SK-N-SH treated with all-trans-retinoic acid at 6 μM for 48 hours (cell line): Measurements from ENCODE around the gene OLR1.

ENCODE experiments used
- ATAC-seq: fragments of 200-7000 bp; cut with Tn5 transposase; 3 replicates; pipeline ENCODE4 v1.9.1; 2020; ENCODE audit warnings: mild to moderate bottlenecking, moderate library complexity
- ARNTL ChIP-seq: fragments of 450-650 bp; formaldehyde crosslinking; IDR thresholded peaks from 2 replicates; pipeline ENCODE4 v1.5.0; 2020; ENCODE audit warnings: low read depth, mild to moderate bottlenecking, moderate library complexity, borderline replicate concordance
- BACH2 ChIP-seq: fragments of 250-450 bp; sonication (Bioruptor Pico); IDR thresholded peaks from 2 replicates; pipeline ENCODE4 v1.9.0; 2021; ENCODE audit warnings: mild to moderate bottlenecking, borderline replicate concordance
- CSDC2 ChIP-seq: fragments of 250-450 bp; sonication (Bioruptor Pico); IDR thresholded peaks from 2 replicates; pipeline ENCODE4 v1.5.0; 2020; ENCODE audit warnings: mild to moderate bottlenecking, moderate library complexity
- CSRNP3 ChIP-seq: fragments of 250-450 bp; sonication (Bioruptor Pico); IDR thresholded peaks from 2 replicates; pipeline ENCODE4 v1.5.1; 2021; ENCODE audit warnings: mild to moderate bottlenecking, moderate library complexity
- ESRRG ChIP-seq: fragments of 250-450 bp; sonication (Bioruptor Pico); IDR thresholded peaks from 2 replicates; pipeline ENCODE4 v1.6.1; 2021; ENCODE audit warnings: mild to moderate bottlenecking
- GLIS3 ChIP-seq: fragments of 250-450 bp; sonication (Bioruptor Pico); IDR thresholded peaks from 2 replicates; pipeline ENCODE4 v1.5.0; 2020; ENCODE audit warnings: mild to moderate bottlenecking, moderate library complexity
- ISL1 ChIP-seq: fragments of 250-450 bp; sonication (Bioruptor Pico); IDR thresholded peaks from 2 replicates; pipeline ENCODE4 v2.1.2; 2022; ENCODE audit warnings: mild to moderate bottlenecking, moderate library complexity
- OSR1 ChIP-seq: fragments of 250-450 bp; sonication (Bioruptor Pico); IDR thresholded peaks from 2 replicates; pipeline ENCODE4 v1.8.0; 2022; ENCODE audit warnings: moderate library complexity, mild to moderate bottlenecking, inconsistent platforms
- PATZ1 ChIP-seq: fragments of 250-450 bp; sonication (Bioruptor Pico); IDR thresholded peaks from 2 replicates; pipeline ENCODE4 v1.8.0; 2020; ENCODE audit warnings: mild to moderate bottlenecking, moderate library complexity, borderline replicate concordance
- PPARA ChIP-seq: fragments of 250-450 bp; sonication (Bioruptor Pico); IDR thresholded peaks from 2 replicates; pipeline ENCODE4 v1.5.0; 2020; ENCODE audit warnings: mild to moderate bottlenecking, borderline replicate concordance
- RARB ChIP-seq: fragments of 250-450 bp; sonication (Bioruptor Pico); IDR thresholded peaks from 2 replicates; pipeline ENCODE4 v1.8.0; 2021; ENCODE audit warnings: mild to moderate bottlenecking, moderate library complexity
- TCF4 ChIP-seq: fragments of 250-450 bp; sonication (Bioruptor Pico); IDR thresholded peaks from 2 replicates; pipeline ENCODE4 v1.8.0; 2021; ENCODE audit warnings: mild to moderate bottlenecking, moderate library complexity, borderline replicate concordance
- TSHZ2 ChIP-seq: fragments of 250-450 bp; sonication (Bioruptor Pico); IDR thresholded peaks from 2 replicates; pipeline ENCODE4 v1.5.0; 2020; ENCODE audit warnings: mild to moderate bottlenecking, moderate library complexity
- ZC3H10 ChIP-seq: fragments of 250-450 bp; sonication (Bioruptor Pico); IDR thresholded peaks from 2 replicates; pipeline ENCODE4 v1.5.1; 2021; ENCODE audit warnings: mild to moderate bottlenecking, moderate library complexity
- ZFP3 ChIP-seq: fragments of 250-450 bp; sonication (Bioruptor Pico); IDR thresholded peaks from 2 replicates; pipeline ENCODE4 v1.5.0; 2020; ENCODE audit warnings: mild to moderate bottlenecking, moderate library complexity
- ZFP30 ChIP-seq: fragments of 450-650 bp; formaldehyde crosslinking; IDR thresholded peaks from 2 replicates; pipeline ENCODE4 v1.5.0; 2022; ENCODE audit warnings: mild to moderate bottlenecking, moderate library complexity
- ZNF565 ChIP-seq: fragments of 450-650 bp; formaldehyde crosslinking; conservative IDR thresholded peaks from 2 replicates; pipeline ENCODE4 v1.5.0; 2020; ENCODE audit warnings: low read depth, mild to moderate bottlenecking, moderate library complexity
- ZNF70 ChIP-seq: fragments of 450-650 bp; formaldehyde crosslinking; IDR thresholded peaks from 2 replicates; pipeline ENCODE4 v1.5.0; 2020; ENCODE audit warnings: mild to moderate bottlenecking, moderate library complexity
- ZNF8 ChIP-seq: fragments of 450-650 bp; formaldehyde crosslinking; IDR thresholded peaks from 2 replicates; pipeline ENCODE4 v1.5.0; 2020; ENCODE audit warnings: mild to moderate bottlenecking, moderate library complexity
- TF ChIP-seq, protein P1 (sequence below): fragments of 250-450 bp; sonication (Bioruptor Pico); IDR thresholded peaks from 2 replicates; pipeline ENCODE4 v1.8.0; 2021; ENCODE audit warnings: low read depth, mild to moderate bottlenecking, moderate library complexity, borderline replicate concordance
- TF ChIP-seq, protein P2 (sequence below): fragments of 250-450 bp; sonication (Bioruptor Pico); IDR thresholded peaks from 2 replicates; pipeline ENCODE4 v1.5.1; 2020; ENCODE audit warnings: low read depth, mild to moderate bottlenecking, moderate library complexity

OLR1 gene

GRCh38 chr12:10155966-10156365 lies 16.0 kb downstream of the OLR1 start (continued):
- TF ChIP-seq ZFP30 (CRISPR knock-in tag) (no peak), ZFP3 (CRISPR knock-in tag) (no peak)

GRCh38 chr12:10154145-10154496 lies 17.8 kb downstream of the OLR1 start:
- ATAC-seq = peak; percentile 27; the same call in 2 of the 3 replicates

GRCh38 chr12:10153271-10154144 lies 18.4 kb downstream of the OLR1 start:
- ATAC-seq = peak; percentile 96
- TF ChIP-seq OSR1 (no peak), CSDC2 (CRISPR knock-in tag) (no peak), ZNF8 (CRISPR knock-in tag) (no peak), ESRRG (CRISPR knock-in tag) (no peak), GLIS3 (CRISPR knock-in tag) (no peak), BACH2 (no peak), ZC3H10 (CRISPR knock-in tag) (no peak), RARB (CRISPR knock-in tag) (no peak), ARNTL (CRISPR knock-in tag) (no peak), ISL1 (CRISPR knock-in tag) (no peak)
- TF ChIP-seq, protein P1, sequence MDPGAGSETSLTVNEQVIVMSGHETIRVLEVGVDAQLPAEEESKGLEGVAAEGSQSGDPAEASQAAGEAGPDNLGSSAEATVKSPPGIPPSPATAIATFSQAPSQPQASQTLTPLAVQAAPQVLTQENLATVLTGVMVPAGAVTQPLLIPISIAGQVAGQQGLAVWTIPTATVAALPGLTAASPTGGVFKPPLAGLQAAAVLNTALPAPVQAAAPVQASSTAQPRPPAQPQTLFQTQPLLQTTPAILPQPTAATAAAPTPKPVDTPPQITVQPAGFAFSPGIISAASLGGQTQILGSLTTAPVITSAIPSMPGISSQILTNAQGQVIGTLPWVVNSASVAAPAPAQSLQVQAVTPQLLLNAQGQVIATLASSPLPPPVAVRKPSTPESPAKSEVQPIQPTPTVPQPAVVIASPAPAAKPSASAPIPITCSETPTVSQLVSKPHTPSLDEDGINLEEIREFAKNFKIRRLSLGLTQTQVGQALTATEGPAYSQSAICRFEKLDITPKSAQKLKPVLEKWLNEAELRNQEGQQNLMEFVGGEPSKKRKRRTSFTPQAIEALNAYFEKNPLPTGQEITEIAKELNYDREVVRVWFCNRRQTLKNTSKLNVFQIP (CRISPR knock-in tag) = no peak

More at GRCh38 chr12:10154145-10154496, 17.8 kb downstream of the OLR1 start:
- TF ChIP-seq BACH2 = no peak
- TF ChIP-seq ZFP30 (CRISPR knock-in tag) = no peak
- TF ChIP-seq PATZ1 (CRISPR knock-in tag) = no peak
- TF ChIP-seq CSDC2 (CRISPR knock-in tag) = no peak
- TF ChIP-seq TCF4 (CRISPR knock-in tag) = no peak
- no peak for TF ChIP-seq ZNF565
- TF ChIP-seq OSR1 = no peak
- TF ChIP-seq, protein P2, sequence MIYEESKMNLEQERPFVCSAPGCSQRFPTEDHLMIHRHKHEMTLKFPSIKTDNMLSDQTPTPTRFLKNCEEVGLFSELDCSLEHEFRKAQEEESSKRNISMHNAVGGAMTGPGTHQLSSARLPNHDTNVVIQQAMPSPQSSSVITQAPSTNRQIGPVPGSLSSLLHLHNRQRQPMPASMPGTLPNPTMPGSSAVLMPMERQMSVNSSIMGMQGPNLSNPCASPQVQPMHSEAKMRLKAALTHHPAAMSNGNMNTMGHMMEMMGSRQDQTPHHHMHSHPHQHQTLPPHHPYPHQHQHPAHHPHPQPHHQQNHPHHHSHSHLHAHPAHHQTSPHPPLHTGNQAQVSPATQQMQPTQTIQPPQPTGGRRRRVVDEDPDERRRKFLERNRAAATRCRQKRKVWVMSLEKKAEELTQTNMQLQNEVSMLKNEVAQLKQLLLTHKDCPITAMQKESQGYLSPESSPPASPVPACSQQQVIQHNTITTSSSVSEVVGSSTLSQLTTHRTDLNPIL = no peak
- no peak for TF ChIP-seq CSRNP3
- TF ChIP-seq PPARA = no peak
- TF ChIP-seq ISL1 (CRISPR knock-in tag) = no peak
- TF ChIP-seq ARNTL (CRISPR knock-in tag) = no peak
- no peak for TF ChIP-seq ESRRG (CRISPR knock-in tag)
- TF ChIP-seq ZNF70 (CRISPR knock-in tag) = no peak
- no peak for TF ChIP-seq RARB (CRISPR knock-in tag)
- TF ChIP-seq ZC3H10 (CRISPR knock-in tag) = no peak
- no peak for TF ChIP-seq TSHZ2 (CRISPR knock-in tag)
- TF ChIP-seq GLIS3 (CRISPR knock-in tag) = no peak
